NCI-H1417 (cell line): ENCODE data around the gene UGT1A10.

Experiments
- DNase-seq, 3 experiments: peaks; one replicate each; lab custom pipeline; 2025; lab: John Stamatoyannopoulos, UW

The UGT1A10 gene

DNA sequence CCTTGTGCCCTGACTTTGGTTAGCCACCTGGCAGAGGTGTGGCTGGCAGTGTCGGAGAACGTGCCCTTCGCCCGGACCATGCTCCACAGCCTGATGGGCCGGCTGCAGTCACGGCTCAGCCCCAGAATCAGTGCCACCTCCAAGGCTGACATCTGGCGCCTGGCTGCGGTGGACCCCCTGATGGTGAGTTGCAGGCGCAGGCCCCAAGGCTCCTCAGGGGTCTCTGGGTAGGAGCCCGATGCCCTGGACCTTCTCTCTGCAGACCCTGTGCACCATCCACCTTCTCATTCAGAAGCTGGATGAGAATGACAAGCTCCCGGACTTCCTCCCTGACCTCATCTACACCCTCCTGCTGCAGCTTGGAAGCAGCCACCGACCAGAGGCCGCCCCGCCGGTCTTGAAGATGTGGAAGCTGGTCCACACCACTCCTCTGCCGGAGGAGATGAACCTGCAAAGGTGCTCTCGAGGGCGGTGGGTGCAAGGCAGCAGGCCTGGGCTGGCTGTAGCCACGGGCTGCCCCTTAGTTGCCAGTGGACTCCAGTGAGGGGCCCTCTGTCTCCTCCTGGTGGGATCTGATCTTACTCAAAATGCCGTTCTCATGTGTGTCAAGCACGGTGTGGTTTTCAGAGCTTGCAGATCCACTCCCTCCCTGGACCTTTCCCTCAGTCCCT is 186.0 kb downstream of the UGT1A10 start:
- DNase-seq, result no peak
